ENCODE data around the gene PGLYRP2. TPM values are rescaled to one million over a fixed set of nuclear protein-coding genes. Genes with fewer than 3 reads are reported as not detected.
"Not testable (repeated sequence)": the region's sequence is repeated elsewhere in the genome, so short reads cannot be mapped to it uniquely, and the experiment has no call there.

The PGLYRP2 gene
- total RNA-seq, 1 donor from 2014 or later: not detected

DNA sequence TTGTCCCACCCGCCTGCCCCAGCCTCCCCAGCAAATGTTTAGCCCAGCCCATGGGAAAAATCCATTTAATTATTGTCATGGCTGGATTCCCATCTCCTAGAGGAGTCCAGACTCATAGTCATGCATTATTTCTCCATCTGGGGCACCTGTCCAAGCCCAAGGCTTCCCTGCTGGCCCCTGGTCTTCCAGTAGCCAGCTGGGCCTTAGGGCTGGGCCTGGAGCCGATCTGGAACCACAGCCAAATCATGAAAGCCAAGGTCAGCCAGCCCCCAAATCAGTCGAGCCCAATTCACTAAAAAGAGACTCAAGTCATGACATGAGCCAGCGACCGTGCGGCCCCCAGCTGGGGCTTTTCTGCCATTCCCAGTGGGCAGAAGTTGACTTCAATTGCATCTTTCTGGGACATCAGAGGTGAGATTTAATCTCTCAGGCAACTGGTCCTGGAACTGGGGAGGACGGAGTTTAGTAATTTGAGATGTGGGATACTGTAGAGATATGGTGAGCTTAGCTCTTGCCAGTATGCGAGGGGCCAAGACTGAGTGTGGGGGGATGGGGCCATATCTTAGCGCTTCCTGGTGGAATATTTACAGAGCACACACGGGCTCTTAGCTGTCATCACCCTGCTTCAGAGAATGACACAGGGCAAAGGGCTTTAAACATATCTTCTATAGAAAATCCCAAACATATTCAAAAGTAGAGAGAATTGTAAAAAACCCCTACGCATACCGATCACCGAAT, 9.4 kb upstream of the PGLYRP2 start:
- no peak for DNase-seq (ENCODE audit: extremely low spot score, unreplicated experiment)
- Mint-ChIP-seq H3K36me3 (ENCODE audit: unreplicated experiment) (no peaks in the 10 kb centered on the region), H3K4me1 (ENCODE audit: unreplicated experiment) (no peaks in the 10 kb centered on the region), H3K27ac (ENCODE audit: unreplicated experiment) (no peak overlapping the region), H3K4me3 (ENCODE audit: unreplicated experiment) (no peak overlapping the region), H3K27me3 (ENCODE audit: unreplicated experiment) (peaks cover 5% of the 10 kb centered on the region), H3K9me3 (ENCODE audit: unreplicated experiment) (no peaks in the 10 kb centered on the region)
- TF ChIP-seq, protein P1, sequence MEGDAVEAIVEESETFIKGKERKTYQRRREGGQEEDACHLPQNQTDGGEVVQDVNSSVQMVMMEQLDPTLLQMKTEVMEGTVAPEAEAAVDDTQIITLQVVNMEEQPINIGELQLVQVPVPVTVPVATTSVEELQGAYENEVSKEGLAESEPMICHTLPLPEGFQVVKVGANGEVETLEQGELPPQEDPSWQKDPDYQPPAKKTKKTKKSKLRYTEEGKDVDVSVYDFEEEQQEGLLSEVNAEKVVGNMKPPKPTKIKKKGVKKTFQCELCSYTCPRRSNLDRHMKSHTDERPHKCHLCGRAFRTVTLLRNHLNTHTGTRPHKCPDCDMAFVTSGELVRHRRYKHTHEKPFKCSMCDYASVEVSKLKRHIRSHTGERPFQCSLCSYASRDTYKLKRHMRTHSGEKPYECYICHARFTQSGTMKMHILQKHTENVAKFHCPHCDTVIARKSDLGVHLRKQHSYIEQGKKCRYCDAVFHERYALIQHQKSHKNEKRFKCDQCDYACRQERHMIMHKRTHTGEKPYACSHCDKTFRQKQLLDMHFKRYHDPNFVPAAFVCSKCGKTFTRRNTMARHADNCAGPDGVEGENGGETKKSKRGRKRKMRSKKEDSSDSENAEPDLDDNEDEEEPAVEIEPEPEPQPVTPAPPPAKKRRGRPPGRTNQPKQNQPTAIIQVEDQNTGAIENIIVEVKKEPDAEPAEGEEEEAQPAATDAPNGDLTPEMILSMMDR (IDR thresholded peaks at IDR 0.05): no peak

DNA sequence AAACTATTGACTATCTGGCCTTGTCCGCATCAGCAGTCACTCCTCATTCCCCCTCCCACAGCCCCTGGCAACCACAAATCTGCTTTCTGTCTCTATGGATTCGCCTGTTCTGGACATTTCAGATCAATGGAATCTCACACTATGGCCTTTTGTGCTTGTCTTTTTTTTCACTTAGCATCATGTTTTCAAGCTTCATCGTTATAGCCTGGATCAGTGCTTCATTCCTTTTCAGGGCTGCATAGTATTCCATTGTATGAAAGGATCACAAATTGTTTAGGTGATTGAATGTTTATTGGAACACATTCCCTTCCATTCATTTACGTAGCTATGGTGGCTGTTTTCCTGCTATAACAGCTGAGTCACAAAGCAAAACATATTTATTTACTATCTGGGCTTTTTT, 7.7 kb upstream of the PGLYRP2 start:
- TF ChIP-seq, protein P1 (IDR thresholded peaks at IDR 0.05): no peak
- no peak for DNase-seq (ENCODE audit: extremely low spot score, unreplicated experiment)
- no peak overlapping the region for H3K27ac Mint-ChIP-seq (ENCODE audit: unreplicated experiment)
- H3K36me3 Mint-ChIP-seq (ENCODE audit: unreplicated experiment): no peaks in the 10 kb centered on the region
- no peaks in the 10 kb centered on the region for H3K4me1 Mint-ChIP-seq (ENCODE audit: unreplicated experiment)
- peaks cover 5% of the 10 kb centered on the region for H3K27me3 Mint-ChIP-seq (ENCODE audit: unreplicated experiment)
- H3K4me3 Mint-ChIP-seq (ENCODE audit: unreplicated experiment): no peak overlapping the region
- H3K9me3 Mint-ChIP-seq (ENCODE audit: unreplicated experiment): no peaks in the 10 kb centered on the region

- not testable (repeated sequence) for H3K27ac Mint-ChIP-seq (ENCODE audit: unreplicated experiment); H3K36me3 Mint-ChIP-seq (ENCODE audit: unreplicated experiment); DNase-seq (ENCODE audit: extremely low spot score, unreplicated experiment); H3K9me3 Mint-ChIP-seq (ENCODE audit: unreplicated experiment); H3K4me3 Mint-ChIP-seq (ENCODE audit: unreplicated experiment); H3K4me1 Mint-ChIP-seq (ENCODE audit: unreplicated experiment); H3K27me3 Mint-ChIP-seq (ENCODE audit: unreplicated experiment)
These were observed 6.5 kb upstream of the PGLYRP2 start for GRCh38 chr19:15485768-15486167.

DNA sequence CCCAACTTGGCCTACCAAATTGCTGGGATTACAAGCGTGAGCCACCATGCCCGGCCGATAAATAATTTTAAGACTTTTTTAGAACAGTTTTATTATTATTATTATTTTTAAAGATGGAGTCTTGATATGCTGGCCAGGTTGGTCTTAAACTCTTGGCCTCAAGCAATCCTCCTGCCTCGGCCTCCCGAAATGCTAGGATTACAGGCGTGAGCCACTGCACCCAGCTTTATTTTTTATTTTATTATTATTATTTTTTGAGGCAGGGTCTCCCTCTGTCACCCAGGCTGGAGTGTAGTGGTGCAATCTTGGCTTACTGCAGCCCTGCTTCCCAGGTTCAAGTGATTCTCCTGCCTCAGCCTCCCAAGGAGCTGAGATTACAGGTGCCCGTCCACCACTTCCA, 1.7 kb upstream of the PGLYRP2 start:
- H3K4me1 Mint-ChIP-seq (ENCODE audit: unreplicated experiment); H3K9me3 Mint-ChIP-seq (ENCODE audit: unreplicated experiment): not testable (repeated sequence)

DNA sequence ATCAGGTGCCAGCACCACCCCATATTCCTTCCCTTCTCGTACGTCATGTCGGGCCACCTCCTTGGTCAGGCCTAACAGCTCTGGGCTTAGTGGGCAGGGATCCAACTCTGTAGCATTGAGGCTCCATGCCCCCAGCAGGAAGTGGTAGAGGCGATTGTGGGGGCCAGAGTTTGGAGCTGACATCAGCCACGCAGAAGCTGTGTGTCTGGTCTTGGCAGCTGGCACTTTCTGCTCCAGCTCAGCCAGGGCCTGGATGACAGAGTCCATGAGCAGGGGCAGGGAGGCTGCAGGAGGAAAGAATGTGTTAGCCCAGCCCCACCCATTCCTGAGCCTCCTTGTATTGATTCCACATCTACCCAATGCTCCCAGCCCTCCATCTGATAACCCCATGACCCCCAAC, 3.0 kb downstream of the PGLYRP2 start:
- TF ChIP-seq, protein P1 (IDR thresholded peaks at IDR 0.05): no peak
- H3K27ac Mint-ChIP-seq (ENCODE audit: unreplicated experiment): no peak overlapping the region
- no peaks in the 10 kb centered on the region for H3K27me3 Mint-ChIP-seq (ENCODE audit: unreplicated experiment)
- no peak for DNase-seq (ENCODE audit: extremely low spot score, unreplicated experiment)
- H3K4me3 Mint-ChIP-seq (ENCODE audit: unreplicated experiment): no peak overlapping the region
- no peaks in the 10 kb centered on the region for H3K36me3 Mint-ChIP-seq (ENCODE audit: unreplicated experiment)
- no peaks in the 10 kb centered on the region for H3K4me1 Mint-ChIP-seq (ENCODE audit: unreplicated experiment)
- peaks cover 4% of the 10 kb centered on the region for H3K9me3 Mint-ChIP-seq (ENCODE audit: unreplicated experiment)

More for the DNA sequence above, 1.7 kb upstream of the PGLYRP2 start:
- not testable (repeated sequence) for DNase-seq (ENCODE audit: extremely low spot score, unreplicated experiment); H3K27ac Mint-ChIP-seq (ENCODE audit: unreplicated experiment); H3K36me3 Mint-ChIP-seq (ENCODE audit: unreplicated experiment); H3K27me3 Mint-ChIP-seq (ENCODE audit: unreplicated experiment); H3K4me3 Mint-ChIP-seq (ENCODE audit: unreplicated experiment)

DNA sequence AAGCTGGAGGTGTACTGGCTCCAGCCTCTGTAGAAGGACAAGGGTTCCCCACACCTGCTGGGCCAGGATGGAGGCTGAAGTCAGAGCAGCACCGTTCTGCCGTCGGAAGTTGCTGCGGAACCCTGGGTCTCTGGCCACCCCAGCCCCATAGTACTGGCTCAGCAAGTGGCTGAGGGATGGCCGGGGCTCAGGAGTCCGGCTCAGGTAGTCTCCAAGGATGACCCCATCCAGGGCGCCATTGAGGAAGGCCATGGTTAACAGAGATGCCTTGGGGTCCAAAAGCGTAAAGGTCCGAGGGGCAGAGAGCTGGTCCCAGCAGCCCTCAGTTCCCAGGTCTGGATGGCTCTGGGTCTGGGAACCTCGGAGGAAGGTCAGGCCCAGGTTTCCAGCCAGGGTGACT, 3.7 kb downstream of the PGLYRP2 start:
- Mint-ChIP-seq H3K27me3 (ENCODE audit: unreplicated experiment) (no peaks in the 10 kb centered on the region), H3K36me3 (ENCODE audit: unreplicated experiment) (no peaks in the 10 kb centered on the region), H3K4me1 (ENCODE audit: unreplicated experiment) (no peaks in the 10 kb centered on the region), H3K4me3 (ENCODE audit: unreplicated experiment) (no peak overlapping the region), H3K9me3 (ENCODE audit: unreplicated experiment) (peaks cover 4% of the 10 kb centered on the region), H3K27ac (ENCODE audit: unreplicated experiment) (no peak overlapping the region)
- DNase-seq (ENCODE audit: extremely low spot score, unreplicated experiment): no peak
- TF ChIP-seq, protein P1 (IDR thresholded peaks at IDR 0.05): no peak

All from osteocyte (in vitro differentiated cells).